K562 (cell line): ENCODE measurements around the gene TSPOAP1. TPM values are rescaled to one million over a fixed set of nuclear protein-coding genes. Genes with fewer than 3 reads are reported as not detected.

Experiments
- ATAC-seq: fragments of 200-7000 bp; cut with Tn5 transposase; 3 replicates; pipeline ENCODE4 v1.9.1; 2020; ENCODE audit warnings: moderate library complexity
- BruUV-seq: library from RNA; stranded (reverse); fragments of 400-500 nt; replicated peaks from 2 replicates; lab custom pipeline; 2021; lab: Mats Ljungman, UMichigan
- CTCF ChIA-PET: fragments of 300-600 bp; formaldehyde crosslinking; extraction: SDS; loops from one replicate; lab custom pipeline; 2021; ENCODE audit warnings: low intra/inter-chr PET ratio; lab: Yijun Ruan, JAX
- POLR2A ChIA-PET: fragments of 300-600, 350-650 bp; sonication (Branson Sonifier 250); formaldehyde crosslinking; extraction: SDS; loops from one replicate; lab custom pipeline; 2021; ENCODE audit warnings: antibody characterized with exemption, inconsistent platforms; lab: Yijun Ruan, JAX
- DNase-seq, 4 experiments: peaks; one replicate each; pipeline versions ENCODE4 v3.0.0 to v3.0.0-alpha.2; 2011 to 2018; ENCODE audit warnings: low spot score in 3 of 4, mixed read lengths in 3 of 4; ENCODE audit errors: extremely low read depth in 1 of 4
- FAIRE-seq: peaks from 2 replicates; lab custom pipeline; 2011; peaks lifted over from hg19 to GRCh38; lab: Jason Lieb, UNC
- H2AFZ ChIP-seq: 2 replicates; pipeline ENCODE4 v1.6.0; 2011; ENCODE audit warnings: low read depth, low read length, control low read depth, inconsistent platforms
- H3K27ac ChIP-seq: fragments of 200-600 bp; 3 replicates; pipeline ENCODE4 v1.8.0; 2011; ENCODE audit warnings: low read depth, mild to moderate bottlenecking, control low read depth, inconsistent platforms, low read length, moderate library complexity, mixed read lengths; ENCODE audit errors: extremely low read depth
- H3K27me3 ChIP-seq, 2 experiments: fragments of 300-600 bp in 1 of 2; 2 replicates in 1 of 2; 3 replicates in 1 of 2; pipeline versions ENCODE4 v1.6.0 to v1.8.0; 2011; ENCODE audit warnings: inconsistent platforms in 2 of 2, low read length in 2 of 2, mild to moderate bottlenecking in 1 of 2, mixed read lengths in 1 of 2, moderate library complexity in 1 of 2; ENCODE audit not compliant: control insufficient read depth in 2 of 2, insufficient read depth in 2 of 2
- H3K36me3 ChIP-seq: fragments of 300-600 bp; 3 replicates; pipeline ENCODE4 v1.8.0; 2011; ENCODE audit warnings: mild to moderate bottlenecking, low read length, inconsistent platforms; ENCODE audit not compliant: control insufficient read depth, insufficient read depth
- H3K4me1 ChIP-seq, 2 experiments: fragments of 200-600 bp in 1 of 2; replicated peaks in 1 of 2; 2 replicates in 1 of 2; 3 replicates in 1 of 2; pipeline versions ENCODE4 v1.5.1 to v1.8.0; 2011; ENCODE audit warnings: inconsistent platforms in 2 of 2, low read length in 2 of 2, mild to moderate bottlenecking in 1 of 2, mixed read lengths in 1 of 2, moderate library complexity in 1 of 2; ENCODE audit not compliant: control insufficient read depth in 2 of 2, insufficient read depth in 2 of 2
- H3K4me2 ChIP-seq: 2 replicates; pipeline ENCODE4 v1.6.1; 2011; ENCODE audit warnings: low read length, control low read depth, inconsistent platforms, mixed read lengths; ENCODE audit not compliant: insufficient read depth
- H3K4me3 ChIP-seq: fragments of 200-600 bp; sonication (generic), shearing (Covaris generic); 2 replicates; pipeline ENCODE4 v1.5.1; 2016; ENCODE audit warnings: control low read depth, inconsistent platforms
- H3K79me2 ChIP-seq: fragments of 200-600 bp; 3 replicates; pipeline ENCODE4 v1.8.0; 2011; ENCODE audit warnings: low read length, inconsistent platforms; ENCODE audit not compliant: control insufficient read depth, insufficient read depth
- H3K9ac ChIP-seq, 2 experiments: 2 replicates each; pipeline versions ENCODE4 v1.6.0 to v1.6.1; 2011; ENCODE audit warnings: low read depth in 2 of 2, low read length in 2 of 2, control low read depth in 1 of 2, inconsistent platforms in 1 of 2, mild to moderate bottlenecking in 1 of 2, mixed read lengths in 1 of 2; ENCODE audit not compliant: insufficient read depth in 1 of 2
- H3K9me1 ChIP-seq: one replicate; pipeline ENCODE4 v1.6.0; 2011; ENCODE audit warnings: inconsistent platforms, mild to moderate bottlenecking, low read length, moderate library complexity; ENCODE audit not compliant: control insufficient read depth, insufficient read depth
- H3K9me3 ChIP-seq: replicated peaks from 2 replicates; pipeline ENCODE4 v1.5.1; 2011; ENCODE audit warnings: low read depth, low read length, inconsistent platforms; ENCODE audit not compliant: control insufficient read depth, insufficient read depth
- H4K20me1 ChIP-seq: replicated peaks from 2 replicates; pipeline ENCODE4 v1.6.1; 2011; ENCODE audit warnings: low read length, inconsistent platforms, mixed read lengths; ENCODE audit not compliant: control insufficient read depth, insufficient read depth
- USF1 ChIP-seq: sonication (generic); formaldehyde crosslinking; IDR thresholded peaks from 2 replicates; pipeline ENCODE4 v1.9.0; 2022; ENCODE audit warnings: mild to moderate bottlenecking, missing genetic modification reagents
- ZNF609 ChIP-seq: sonication (generic); formaldehyde crosslinking; IDR thresholded peaks from 2 replicates; pipeline ENCODE4 v1.8.1; 2023; ENCODE audit warnings: missing genetic modification reagents, mild to moderate bottlenecking, borderline replicate concordance
- WGBS: fragments of 100-300 bp; shearing (Covaris generic); methylation state at CpG from one replicate; pipeline ENCODE4 v1.1.6; 2016; ENCODE audit warnings: low coverage, mixed read lengths; ENCODE audit not compliant: insufficient coverage; ENCODE audit errors: missing lambda C conversion rate; 5-methylcytosine and 5-hydroxymethylcytosine counted together
- in situ Hi-C: fragments of 300-500 bp; cut with MboI; formaldehyde crosslinking; loops from 4 replicates; pipeline ENCODE4 v1.15.0; 2018; ENCODE audit warnings: inconsistent platforms, mixed read lengths
- intact Hi-C: fragments of 100-400 bp; cut with micrococcal nuclease; formaldehyde crosslinking; loops from 2 replicates; pipeline ENCODE4 v1.14.2; 2022
- polyA plus RNA-seq, 8 experiments: library from polyadenylated mRNA; depleted of rRNA in 4 of 8; stranded (reverse) in 5 of 8; unstranded in 3 of 8; fragments of >200 nt; fragmentation: Nextera tagmentation in 2 of 8; fragmentation: Illumina TruSeq in 1 of 8; extraction: Ambion mirVana in 2 of 8; extraction: Trizol in 1 of 8; gene quantifications; 2 replicates each; pipeline versions ENCODE4 v1.2.1 to v1.2.3, GENCODE V29; 2011 to 2014; ENCODE audit warnings: inconsistent platforms in 1 of 8, missing spikeins in 1 of 8
- total RNA-seq, 7 experiments: library from RNA; depleted of rRNA in 6 of 7; stranded (reverse); fragments of >200 nt in 6 of 7; fragmentation: Illumina TruSeq in 2 of 7; extraction: Trizol in 2 of 7; gene quantifications; 2 replicates each; pipeline versions ENCODE4 v1.2.1 to v1.2.3, GENCODE V29; 2011 to 2021; ENCODE audit warnings: low replicate concordance in 1 of 7

The TSPOAP1 gene
- total and polyA plus RNA-seq, 9 of the 15 experiments (the other 6 are each of a cell fraction or from before 2014, with no cell fraction given) = 0.87 to 3.9 (median 1.8) TPM; not detected in 2

- Histone ChIP-seq H3K79me2 (no peaks in the 10 kb centered on the region), H3K4me3 (no peak overlapping the region), H3K27me3 (no peaks in the 10 kb centered on the region), H3K9ac (peak overlapping the region in 1 of 2 experiments; percentile 76; a peak in 2 of 4 replicates), H3K4me1 (peaks cover 28 to 38% of the 10 kb centered on the region in 2 experiments), H3K9me3 (no peaks in the 10 kb centered on the region), H3K27ac (no peak overlapping the region), H3K9me1 (peaks cover 3% of the 10 kb centered on the region), H3K36me3 (no peaks in the 10 kb centered on the region; the same call in 1 of the 3 replicates), H3K4me2 (no peak overlapping the region), H2AFZ (0 out of 2 replicates have a peak overlapping the region, but pooled peaks have one; percentile 28), H4K20me1 (no peaks in the 10 kb centered on the region)
- TF ChIP-seq ZNF609 (CRISPR knock-in tag) (no peak), USF1 (CRISPR knock-in tag) (0 out of 2 replicates have a peak, but pooled peaks have one; percentile 18)
- DNase-seq (no peak), ATAC-seq (no peak), FAIRE-seq (no peak)
- CTCF ChIA-PET = no interaction called here
- POLR2A ChIA-PET = interaction anchor here (0.9 to 17.7 kb wide), 6 partner anchors 8 to 28 kb away, joined by 3 to 257 read pairs (median 4); partner anchors contain the start of gene SUPT4H1
- intact Hi-C loops = no loop called here
- BruUV-seq = no TSS peak
- WGBS = 61% methylated on average over 5 of the region's 5 CpGs
- in situ Hi-C loops = no loop called here
Measured at GRCh38 chr17:58360296-58361063, 31.9 kb upstream of the TSPOAP1 start.
